Chondrocyte (in vitro differentiated cells): Measurements from ENCODE around the gene ANGPTL1. TPM values are rescaled to one million over a fixed set of nuclear protein-coding genes. Genes with fewer than 3 reads are reported as not detected.

Experiments used
- DNase-seq: peaks from one replicate; pipeline ENCODE4 v3.0.0; 2021; ENCODE audit warnings: mixed read lengths, low spot score
- H3K27ac Mint-ChIP-seq: one replicate; pipeline ENCODE4 v1.8.0; 2021; ENCODE audit warnings: mild to moderate bottlenecking, moderate library complexity, mixed read lengths; ENCODE audit not compliant: unreplicated experiment
- H3K27me3 Mint-ChIP-seq: 2 replicates; pipeline ENCODE4 v1.8.0; 2021; ENCODE audit warnings: low read depth, mixed read lengths
- H3K36me3 Mint-ChIP-seq: 2 replicates; pipeline ENCODE4 v1.8.0; 2021; ENCODE audit warnings: low read depth, mixed read lengths
- H3K4me1 Mint-ChIP-seq: 2 replicates; pipeline ENCODE4 v1.8.0; 2021; ENCODE audit warnings: low read depth, mild to moderate bottlenecking, mixed read lengths
- H3K4me3 Mint-ChIP-seq: one replicate; pipeline ENCODE4 v1.8.0; 2021; ENCODE audit warnings: mild to moderate bottlenecking, moderate library complexity, mixed read lengths; ENCODE audit not compliant: unreplicated experiment
- H3K9me3 Mint-ChIP-seq: 2 replicates; pipeline ENCODE4 v1.8.0; 2021; ENCODE audit warnings: low read depth, mixed read lengths
- total RNA-seq: library from RNA; stranded (reverse); gene quantifications from 3 replicates; pipeline ENCODE4 v1.2.1, GENCODE V29; 2021
- TF ChIP-seq, protein P1 (sequence below): fragments of 200-600 bp; sonication (generic); IDR thresholded peaks from 2 replicates; pipeline ENCODE4 v1.5.0; 2021; ENCODE audit warnings: antibody characterized with exemption, mild to moderate bottlenecking, moderate library complexity

The ANGPTL1 gene
- total RNA-seq, 1 donor from 2014 or later, result 2.6 TPM

- H3K4me3 Mint-ChIP-seq, result no peak overlapping the region
- peaks cover 11% of the 10 kb centered on the region for H3K9me3 Mint-ChIP-seq
- H3K36me3 Mint-ChIP-seq, result peaks cover 14% of the 10 kb centered on the region
- no peaks in the 10 kb centered on the region for H3K27me3 Mint-ChIP-seq
- DNase-seq, result no peak
- no peak overlapping the region for H3K27ac Mint-ChIP-seq
- TF ChIP-seq, protein P1, sequence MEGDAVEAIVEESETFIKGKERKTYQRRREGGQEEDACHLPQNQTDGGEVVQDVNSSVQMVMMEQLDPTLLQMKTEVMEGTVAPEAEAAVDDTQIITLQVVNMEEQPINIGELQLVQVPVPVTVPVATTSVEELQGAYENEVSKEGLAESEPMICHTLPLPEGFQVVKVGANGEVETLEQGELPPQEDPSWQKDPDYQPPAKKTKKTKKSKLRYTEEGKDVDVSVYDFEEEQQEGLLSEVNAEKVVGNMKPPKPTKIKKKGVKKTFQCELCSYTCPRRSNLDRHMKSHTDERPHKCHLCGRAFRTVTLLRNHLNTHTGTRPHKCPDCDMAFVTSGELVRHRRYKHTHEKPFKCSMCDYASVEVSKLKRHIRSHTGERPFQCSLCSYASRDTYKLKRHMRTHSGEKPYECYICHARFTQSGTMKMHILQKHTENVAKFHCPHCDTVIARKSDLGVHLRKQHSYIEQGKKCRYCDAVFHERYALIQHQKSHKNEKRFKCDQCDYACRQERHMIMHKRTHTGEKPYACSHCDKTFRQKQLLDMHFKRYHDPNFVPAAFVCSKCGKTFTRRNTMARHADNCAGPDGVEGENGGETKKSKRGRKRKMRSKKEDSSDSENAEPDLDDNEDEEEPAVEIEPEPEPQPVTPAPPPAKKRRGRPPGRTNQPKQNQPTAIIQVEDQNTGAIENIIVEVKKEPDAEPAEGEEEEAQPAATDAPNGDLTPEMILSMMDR, result no peak
- no peaks in the 10 kb centered on the region for H3K4me1 Mint-ChIP-seq
Measured at GRCh38 chr1:178898401-178898800, 27.5 kb upstream of the ANGPTL1 start.

GRCh38 chr1:178895928-178896327, 25.1 kb upstream of the ANGPTL1 start:
- peaks cover 9% of the 10 kb centered on the region for H3K9me3 Mint-ChIP-seq
- no peaks in the 10 kb centered on the region for H3K27me3 Mint-ChIP-seq
- no peak for DNase-seq
- TF ChIP-seq, protein P1, result no peak
- no peak overlapping the region for H3K27ac Mint-ChIP-seq
- H3K4me1 Mint-ChIP-seq, result no peaks in the 10 kb centered on the region
- peaks cover 11% of the 10 kb centered on the region for H3K36me3 Mint-ChIP-seq
- H3K4me3 Mint-ChIP-seq, result no peak overlapping the region

- TF ChIP-seq, protein P1, result no peak
- H3K36me3 Mint-ChIP-seq, result peaks cover 8% of the 10 kb centered on the region
- H3K9me3 Mint-ChIP-seq, result no peaks in the 10 kb centered on the region
- H3K27ac Mint-ChIP-seq, result no peak overlapping the region
- H3K4me3 Mint-ChIP-seq, result no peak overlapping the region
- no peaks in the 10 kb centered on the region for H3K27me3 Mint-ChIP-seq
- DNase-seq, result no peak
- no peaks in the 10 kb centered on the region for H3K4me1 Mint-ChIP-seq
Measured at GRCh38 chr1:178886551-178886950, 15.7 kb upstream of the ANGPTL1 start.

DNA sequence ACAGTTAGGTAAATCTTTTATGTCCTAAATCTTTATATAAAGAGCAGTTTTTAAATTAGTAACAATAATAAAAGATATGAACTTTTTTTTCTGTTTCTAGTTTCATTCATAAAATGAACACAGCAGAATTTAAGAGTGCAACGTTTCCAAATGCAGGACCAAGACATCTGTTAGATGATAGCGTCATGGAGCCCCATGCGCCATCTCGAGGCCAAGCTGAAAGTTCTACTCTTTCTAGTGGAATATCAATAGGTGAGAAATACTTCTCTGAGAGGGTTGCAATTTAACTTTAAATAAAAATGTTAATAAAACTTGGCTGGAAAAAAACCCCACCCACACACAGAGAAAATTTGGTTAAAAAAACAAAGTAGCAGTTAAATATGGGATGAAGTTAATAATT, 15.0 kb upstream of the ANGPTL1 start:
- H3K27ac Mint-ChIP-seq, result no peak overlapping the region
- TF ChIP-seq, protein P1, result no peak

DNA sequence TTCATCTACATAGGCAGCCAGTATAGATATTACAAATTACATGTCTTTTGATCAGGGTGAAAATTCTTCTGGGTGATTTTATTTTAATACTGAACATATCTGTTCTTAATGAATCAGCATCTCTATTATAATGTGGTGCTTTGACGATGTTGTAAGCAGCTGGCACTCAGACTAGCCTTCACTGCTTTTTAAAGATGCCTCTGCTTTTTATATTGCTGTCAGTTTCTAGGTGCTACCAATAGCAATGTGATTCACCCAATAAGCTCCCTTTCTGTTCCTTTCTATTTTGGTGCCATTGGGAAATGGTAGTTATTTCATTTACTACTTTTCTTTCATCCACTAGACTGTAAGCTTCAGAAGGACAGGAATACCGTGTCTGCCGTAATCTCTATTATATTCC, 11.1 kb upstream of the ANGPTL1 start:
- no peaks in the 10 kb centered on the region for H3K4me1 Mint-ChIP-seq
- H3K27me3 Mint-ChIP-seq, result no peaks in the 10 kb centered on the region
- TF ChIP-seq, protein P1, result no peak
- H3K27ac Mint-ChIP-seq, result no peak overlapping the region
- peaks cover 8% of the 10 kb centered on the region for H3K36me3 Mint-ChIP-seq
- H3K9me3 Mint-ChIP-seq, result no peaks in the 10 kb centered on the region
- H3K4me3 Mint-ChIP-seq, result no peak overlapping the region
- DNase-seq, result no peak

More for the DNA sequence above, 15.0 kb upstream of the ANGPTL1 start:
- no peak for DNase-seq
- H3K4me1 Mint-ChIP-seq, result no peaks in the 10 kb centered on the region
- no peaks in the 10 kb centered on the region for H3K27me3 Mint-ChIP-seq
- H3K4me3 Mint-ChIP-seq, result no peak overlapping the region
- H3K36me3 Mint-ChIP-seq, result peaks cover 8% of the 10 kb centered on the region
- H3K9me3 Mint-ChIP-seq, result no peaks in the 10 kb centered on the region
